NB4 (cell line): ENCODE measurements around the gene GALNT18.

Source experiments
- DNase-seq: peaks from one replicate; pipeline ENCODE4 v3.0.0; 2010; ENCODE audit warnings: low read depth
- H3K4me3 ChIP-seq: one replicate; pipeline ENCODE4 v1.5.1; 2011; ENCODE audit warnings: mild to moderate bottlenecking, low read depth, low read length, moderate library complexity
- CTCF ChIP-seq: IDR thresholded peaks from one replicate; pipeline ENCODE4 v1.5.1; 2012; ENCODE audit warnings: low read depth, low read length
- MAX ChIP-seq: IDR thresholded peaks from 2 replicates; pipeline ENCODE4 v1.6.1; 2011; ENCODE audit warnings: low read depth, low read length
- MYC ChIP-seq: IDR thresholded peaks from 2 replicates; pipeline ENCODE4 v1.6.1; 2011; ENCODE audit warnings: low read depth, low read length
- POLR2A ChIP-seq: IDR thresholded peaks from 2 replicates; pipeline ENCODE4 v1.6.1; 2011; ENCODE audit warnings: mild to moderate bottlenecking; ENCODE audit not compliant: insufficient read length; ENCODE audit errors: extremely low read depth

GALNT18 gene

GRCh38 chr11:11659567-11660362 is 38.0 kb upstream of the GALNT18 start:
- DNase-seq = peak; percentile 2
- TF ChIP-seq MYC (no peak), POLR2A (no peak), MAX (no peak), CTCF (no peak)
- H3K4me3 ChIP-seq = no peak overlapping the region

- DNase-seq = no peak
- no peak overlapping the region for H3K4me3 ChIP-seq
- no peak for TF ChIP-seq MYC
- TF ChIP-seq MAX = no peak
- TF ChIP-seq POLR2A = no peak
- TF ChIP-seq CTCF = no peak
Measured at GRCh38 chr11:11657218-11657955, 35.6 kb upstream of the GALNT18 start.

DNA sequence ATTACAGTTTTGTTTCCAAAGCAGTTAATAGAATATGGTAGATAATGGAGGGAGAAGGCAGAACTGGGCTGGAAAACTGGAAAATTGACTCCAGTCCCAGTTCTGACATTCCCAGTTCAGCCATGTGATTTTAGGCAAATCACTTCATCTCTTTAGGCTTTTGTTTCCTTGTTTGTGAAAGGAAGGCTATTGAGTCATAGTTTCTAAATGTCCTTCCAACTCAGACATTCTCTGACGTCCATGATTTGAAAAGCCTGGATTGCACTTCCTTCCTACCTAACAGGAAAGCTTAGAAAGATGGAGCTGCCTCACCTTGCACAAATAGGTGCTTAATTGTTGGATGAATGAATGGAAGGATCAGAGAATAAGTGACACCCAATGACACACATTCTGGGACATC is 19.8 kb upstream of the GALNT18 start:
- H3K4me3 ChIP-seq = no peak overlapping the region
- DNase-seq = no peak
- no peak for TF ChIP-seq POLR2A
- TF ChIP-seq MAX = no peak
- no peak for TF ChIP-seq CTCF
- no peak for TF ChIP-seq MYC

DNA sequence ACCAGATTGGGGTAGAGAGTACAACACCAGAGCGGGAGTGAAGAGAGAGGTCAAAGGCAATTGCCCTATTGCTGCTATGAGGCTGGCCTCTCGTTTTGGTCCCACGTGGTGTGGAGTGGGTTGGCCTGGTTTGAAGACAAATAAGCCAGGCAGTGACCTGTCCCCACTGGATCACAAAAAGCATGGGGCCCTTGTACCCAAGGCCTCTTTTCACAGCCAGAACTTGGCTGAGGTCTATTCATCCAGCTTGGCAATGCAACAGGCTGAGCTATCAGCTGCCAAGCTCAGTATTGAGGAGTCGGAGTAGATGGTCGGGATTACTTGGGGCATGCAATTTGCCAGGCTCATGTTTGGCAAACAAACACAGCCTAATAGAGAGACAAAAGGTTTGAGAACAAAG is 19.2 kb upstream of the GALNT18 start:
- H3K4me3 ChIP-seq = no peak overlapping the region
- TF ChIP-seq MYC = no peak
- TF ChIP-seq POLR2A = no peak
- no peak for TF ChIP-seq MAX
- TF ChIP-seq CTCF = no peak
- no peak for DNase-seq

DNA sequence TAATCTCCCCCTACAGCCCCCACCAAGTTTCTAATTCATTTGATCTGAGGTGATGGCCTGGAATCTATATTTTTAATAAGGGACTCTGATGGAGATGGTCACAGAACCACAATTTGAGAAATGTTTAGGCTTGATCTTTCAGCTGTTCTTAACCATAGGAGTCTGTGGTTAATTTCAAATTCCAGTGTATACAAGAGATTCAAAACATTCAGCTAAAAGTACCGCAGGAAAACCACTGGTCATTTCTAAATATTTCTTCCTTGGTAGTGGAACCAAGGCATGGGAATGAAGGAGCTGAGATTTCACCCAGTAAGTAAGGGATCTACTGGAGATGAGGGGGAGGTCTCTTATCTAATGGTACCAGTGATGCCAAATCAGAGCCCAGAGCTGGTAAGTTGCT is 18.3 kb upstream of the GALNT18 start:
- TF ChIP-seq MAX = no peak
- TF ChIP-seq CTCF = no peak
- no peak for TF ChIP-seq POLR2A
- TF ChIP-seq MYC = no peak
- no peak overlapping the region for H3K4me3 ChIP-seq
- DNase-seq = no peak
